Stimulated activated CD4-positive, alpha-beta T cell treated with anti-CD3 and anti-CD28 coated beads, Interleukin-2, amount 100 ng/mL, for 4 hours (primary cell): ENCODE measurements around the gene CHID1.

Source experiments
- DNase-seq: peaks from one replicate; pipeline ENCODE4 v3.0.0-alpha.2; 2020; ENCODE audit warnings: low read depth

CHID1 gene

DNA sequence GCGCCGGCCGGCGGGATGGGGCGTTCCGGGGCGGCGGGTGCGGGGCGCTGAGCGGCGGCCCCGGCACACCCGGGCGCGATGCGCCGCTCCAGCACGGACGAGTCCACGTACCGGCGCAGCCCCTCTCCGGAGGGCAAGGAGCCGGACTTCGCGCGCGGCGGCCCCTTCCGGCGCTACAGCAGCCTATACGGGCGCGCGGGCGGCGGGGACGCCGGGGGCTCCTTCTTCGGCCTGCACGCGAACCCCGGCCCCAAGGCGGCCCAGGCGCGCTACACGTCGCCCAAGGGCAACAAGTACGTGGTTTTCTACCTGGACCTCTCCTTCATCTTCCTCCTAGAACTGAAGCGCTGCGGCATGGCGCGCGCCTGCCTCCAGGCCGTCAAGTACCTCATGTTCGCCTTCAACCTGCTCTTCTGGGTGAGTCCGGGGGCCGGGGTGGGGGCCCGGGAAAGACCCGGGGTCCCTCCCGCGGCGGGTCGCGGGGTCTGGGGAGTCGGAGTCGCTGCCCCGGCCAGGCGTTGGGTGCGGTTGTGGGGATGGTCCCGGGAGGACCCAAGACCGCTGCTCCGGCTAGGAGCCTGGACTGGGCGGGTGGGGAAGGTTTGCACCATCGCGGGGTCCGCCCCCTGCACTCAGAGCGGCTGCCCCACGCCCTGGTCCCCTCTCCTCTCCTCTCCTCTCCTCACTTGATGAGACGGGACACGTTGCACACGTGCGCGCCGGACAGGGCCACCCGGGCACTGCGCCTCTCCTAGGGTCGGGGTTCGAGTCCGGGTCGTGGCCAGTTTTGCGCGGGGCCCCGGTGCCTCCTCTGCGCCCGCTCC lies 60.4 kb downstream of the CHID1 start:
- no peak for DNase-seq

DNA sequence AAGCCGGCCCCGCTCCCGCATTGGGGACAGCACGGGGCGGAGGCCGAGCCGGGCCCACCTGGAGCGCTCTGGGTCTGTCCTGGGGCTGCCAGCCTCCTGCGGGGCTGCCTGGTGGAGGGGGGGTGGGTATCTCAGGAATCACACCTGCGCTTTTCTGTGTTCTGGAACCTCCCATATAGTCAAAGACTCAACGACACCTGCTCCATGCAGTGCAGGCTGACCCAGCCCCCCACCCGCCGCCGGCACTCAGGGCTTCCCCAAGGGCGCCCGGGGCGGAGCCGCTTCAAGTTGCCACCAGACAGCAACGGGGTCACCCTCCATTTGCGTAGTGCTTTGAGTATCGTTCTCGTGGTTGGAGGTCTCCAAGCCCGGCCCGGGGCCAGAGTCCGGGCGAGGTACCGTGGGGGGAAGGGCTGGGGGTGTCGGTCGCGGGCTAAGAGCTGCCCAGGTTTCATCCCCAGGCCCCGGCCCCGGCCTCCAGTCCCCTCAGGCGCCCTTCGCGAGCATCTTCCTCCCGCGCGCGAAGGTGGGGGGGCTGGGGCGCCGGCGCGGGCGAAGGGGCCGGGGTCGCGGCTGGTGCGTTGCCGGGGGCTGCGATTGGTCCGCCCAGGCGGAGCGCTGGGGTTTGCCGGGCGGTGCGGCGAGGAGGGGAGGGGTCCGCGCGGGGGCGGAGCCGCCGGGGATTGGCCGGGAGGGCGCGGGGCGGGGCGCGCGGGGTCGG lies 61.3 kb downstream of the CHID1 start:
- DNase-seq, result peak; percentile 29

DNA sequence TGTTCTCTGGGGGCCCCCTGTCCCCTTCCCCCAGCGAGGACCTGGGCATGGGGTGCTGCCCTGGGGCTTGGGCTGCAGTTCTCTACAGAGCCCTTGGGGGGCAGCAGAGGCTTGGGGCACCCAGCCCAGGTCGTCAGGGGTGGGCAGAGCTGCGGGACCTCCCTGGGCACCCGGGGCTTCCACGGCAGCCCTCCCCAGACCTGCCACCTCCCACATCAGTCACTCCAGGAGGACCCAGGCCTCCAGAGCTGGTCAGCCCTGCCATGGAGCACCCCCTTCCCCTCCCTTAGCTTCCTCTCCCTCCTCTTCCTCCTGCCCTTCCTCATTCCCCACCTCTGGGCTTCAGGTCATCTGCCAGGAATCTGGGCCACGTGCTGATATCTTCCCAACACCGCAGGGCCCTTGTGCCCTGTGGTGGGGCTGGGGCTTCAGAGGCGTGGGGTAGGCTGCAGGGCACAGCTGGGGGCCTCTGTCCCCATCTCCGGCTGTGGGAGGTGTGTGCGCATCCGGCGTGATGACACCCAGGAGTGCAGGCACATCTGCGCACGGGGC lies 62.2 kb downstream of the CHID1 start:
- DNase-seq, result peak; percentile 41

DNA sequence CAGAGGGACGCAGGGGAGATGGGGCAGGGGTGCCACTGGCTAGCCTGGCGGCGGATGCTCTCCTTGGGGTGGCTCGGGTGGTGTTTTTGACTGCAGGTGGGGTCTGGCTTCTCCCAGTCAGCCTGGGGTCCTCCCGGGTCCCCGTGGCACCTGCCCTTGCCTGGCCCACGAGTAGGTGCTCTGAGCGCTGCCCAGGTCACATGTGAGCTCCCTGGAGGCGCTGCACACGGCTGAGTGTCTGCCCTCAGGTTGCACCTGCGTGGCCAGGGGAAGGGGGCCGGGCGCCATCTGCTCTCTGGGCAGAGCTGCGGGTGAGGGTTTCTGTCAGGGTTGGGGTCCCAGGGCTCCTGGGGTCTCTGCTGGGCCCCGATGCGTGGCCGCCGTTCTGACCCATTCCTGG lies 62.7 kb downstream of the CHID1 start:
- no peak for DNase-seq

DNA sequence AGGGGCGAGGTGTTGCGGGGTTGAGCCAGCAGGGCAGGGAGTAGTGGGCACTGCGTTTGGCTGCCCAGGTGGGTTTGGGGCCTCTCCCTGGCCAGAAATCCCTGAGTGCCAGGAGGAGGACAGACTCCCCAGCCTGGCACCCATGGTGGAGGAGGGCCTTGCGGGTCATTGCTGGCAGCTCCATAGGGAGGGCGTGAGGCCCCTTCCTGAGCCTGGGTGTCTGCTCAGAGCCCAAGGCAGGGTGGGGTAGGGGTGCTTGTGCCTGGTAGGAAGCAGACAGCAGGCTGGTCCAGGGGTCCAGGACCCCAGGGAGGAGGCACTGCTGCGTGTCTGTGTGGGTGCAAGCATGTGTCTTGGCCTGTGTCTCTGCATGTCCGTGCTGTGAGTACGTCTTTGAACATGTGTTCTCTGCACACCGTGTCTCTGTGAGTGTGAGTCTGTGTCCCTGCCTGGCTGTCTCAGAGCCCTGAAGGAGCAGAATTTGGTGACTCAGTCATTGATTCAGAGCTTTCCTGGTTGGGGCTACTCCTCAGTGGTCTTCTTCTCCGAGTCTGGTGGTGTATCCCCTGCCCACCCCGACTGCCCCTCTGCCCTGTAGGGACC lies 64.0 kb downstream of the CHID1 start:
- no peak for DNase-seq

DNA sequence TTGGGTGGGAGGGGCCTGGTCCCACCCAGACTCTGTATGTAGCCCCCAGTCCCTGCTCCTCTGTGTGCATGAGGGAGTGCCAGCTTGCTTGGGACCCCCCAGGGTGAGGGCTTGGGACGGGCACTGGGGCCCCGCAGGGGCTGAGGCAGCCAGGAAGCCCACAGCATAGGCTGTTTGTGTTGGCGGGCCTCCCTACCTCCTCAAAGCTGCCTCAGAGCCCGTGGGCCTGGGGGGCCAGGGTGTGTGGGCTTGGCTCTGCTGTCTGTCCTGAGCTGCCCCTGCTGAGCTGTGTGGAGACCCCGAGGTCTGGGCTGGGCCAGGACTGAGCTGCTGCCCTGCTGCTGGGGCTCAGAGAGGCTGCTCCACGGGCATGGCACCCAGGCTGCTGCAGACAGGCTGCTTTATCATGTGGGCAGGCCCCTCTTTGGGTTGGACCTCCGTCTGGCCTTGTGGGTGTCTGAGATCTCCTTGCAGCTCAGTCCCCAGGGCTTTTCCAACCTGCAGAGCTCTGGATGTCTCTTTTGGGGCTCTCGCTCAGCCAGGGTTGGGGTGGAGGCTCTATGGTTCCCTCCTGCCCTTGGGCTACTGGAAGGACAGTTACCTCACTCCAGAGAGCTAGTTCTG lies 64.6 kb downstream of the CHID1 start:
- no peak for DNase-seq

DNA sequence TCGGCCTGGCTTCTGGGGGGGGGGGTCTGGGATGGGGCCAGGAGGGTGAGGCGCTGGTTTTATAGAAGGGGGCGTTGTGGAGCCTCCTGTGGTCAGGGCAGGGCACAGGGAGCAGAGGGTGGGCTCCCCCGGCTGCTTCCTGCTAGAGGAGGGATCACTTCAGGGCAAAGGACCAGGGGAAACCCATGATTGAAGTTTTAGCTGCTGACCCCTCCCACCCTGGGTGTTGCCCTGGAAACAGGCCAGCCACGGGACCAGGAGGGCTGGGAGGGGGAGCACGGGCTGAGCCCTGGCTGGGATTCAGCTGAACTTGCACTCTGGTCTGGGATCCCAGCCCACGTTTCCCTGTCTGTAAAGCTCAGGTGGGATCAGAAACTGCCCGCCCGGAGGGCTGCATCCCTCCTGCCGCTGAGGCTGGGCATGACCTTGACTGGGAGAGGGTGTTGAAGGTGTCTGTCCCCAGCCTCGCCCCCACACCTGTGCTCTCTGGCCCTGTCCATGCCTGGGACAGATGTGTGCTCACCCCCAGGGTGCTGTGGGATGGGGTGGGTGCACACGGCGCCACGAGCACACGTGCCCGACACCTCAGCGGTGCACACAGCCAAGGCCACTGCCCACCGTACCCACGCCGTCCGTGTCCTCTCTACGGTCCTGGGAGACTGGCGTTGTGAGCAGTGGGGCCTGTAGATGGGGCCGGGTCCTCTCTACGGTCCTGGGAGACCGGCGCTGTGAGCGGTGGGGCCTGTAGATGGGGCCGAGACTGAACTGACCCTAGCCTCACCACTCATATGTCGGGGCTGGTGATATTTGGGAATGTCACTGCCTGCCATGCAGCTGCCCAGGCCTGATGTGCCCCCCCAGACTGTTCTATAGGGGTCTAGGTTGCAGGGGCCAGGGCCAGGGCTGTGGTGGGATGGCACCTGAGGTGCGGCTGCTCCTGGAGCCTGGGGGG lies 65.6 kb downstream of the CHID1 start:
- DNase-seq, result no peak

DNA sequence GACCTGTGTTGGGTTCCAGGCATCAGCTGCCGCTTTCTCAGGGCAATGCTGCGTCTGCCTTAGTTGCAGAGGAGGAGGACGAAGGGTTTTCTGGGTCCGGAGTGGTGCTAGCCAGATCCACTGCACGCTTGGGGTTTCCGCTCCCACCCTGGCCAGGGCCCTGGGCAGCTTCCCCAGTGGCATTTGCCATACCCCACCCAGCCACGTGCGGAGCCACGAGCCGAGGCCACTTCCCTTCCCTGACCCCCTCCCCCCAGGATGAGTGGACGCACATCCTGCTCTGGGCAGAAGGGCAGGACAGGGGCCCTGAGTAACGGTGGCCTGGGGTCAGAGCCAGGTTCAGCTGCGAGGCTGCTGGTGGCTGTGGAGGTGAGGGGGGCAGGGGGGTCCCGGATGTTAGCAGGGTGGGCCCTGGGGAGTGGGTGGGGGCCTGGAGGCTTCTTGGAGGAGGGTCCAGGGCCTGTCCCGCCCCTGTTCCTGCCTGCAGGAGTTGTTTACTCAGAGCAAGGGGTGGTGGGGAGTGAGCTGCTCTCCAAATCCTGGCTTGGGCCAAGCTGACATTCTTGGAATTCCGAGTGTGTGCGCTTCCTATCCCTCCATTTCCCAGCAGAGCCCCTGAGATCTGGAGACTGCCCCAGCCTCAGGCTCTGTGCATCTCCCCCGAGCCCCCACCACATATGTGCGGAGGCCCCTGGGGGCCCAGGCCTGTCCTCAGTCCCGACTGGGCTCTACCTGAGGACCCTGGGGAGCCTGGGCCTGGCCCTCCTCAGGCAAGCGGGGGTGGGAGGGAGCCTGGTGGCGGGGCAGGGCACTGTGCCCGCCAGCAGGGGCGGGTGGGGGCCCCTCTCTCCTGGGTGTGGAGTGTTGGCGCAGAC lies 66.6 kb downstream of the CHID1 start:
- no peak for DNase-seq

DNA sequence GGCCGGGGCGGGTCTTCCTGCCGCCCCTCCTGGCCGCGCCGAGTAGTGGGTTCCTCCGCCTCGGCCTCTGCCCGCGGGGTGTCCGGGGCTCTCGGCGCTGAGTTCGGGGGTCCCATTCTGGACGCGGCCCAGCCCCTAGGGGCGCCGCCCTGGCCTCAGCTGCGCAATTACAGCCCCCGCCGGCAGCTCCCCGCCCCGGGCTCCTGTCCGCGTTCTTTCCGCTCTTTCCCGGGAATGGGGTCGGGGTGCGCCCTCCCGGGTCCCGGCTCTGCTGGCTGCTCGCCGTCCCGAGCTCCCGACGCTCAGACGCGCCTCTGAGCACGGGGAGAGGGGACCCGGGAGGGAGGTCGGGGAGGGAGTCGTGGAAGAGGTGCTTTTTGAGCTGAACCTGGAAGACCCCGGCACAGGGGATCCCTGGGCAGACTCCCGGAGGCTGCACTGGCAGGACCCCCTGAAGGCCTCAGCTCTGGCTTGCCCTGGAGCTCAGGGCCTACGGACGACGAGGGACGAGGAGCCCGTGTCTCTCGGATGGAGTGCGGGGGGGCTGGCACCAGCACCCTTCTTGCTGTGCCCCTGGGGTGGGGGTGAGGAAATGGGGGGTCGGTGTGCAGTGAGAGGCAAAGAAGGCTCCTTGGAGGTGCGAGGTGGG lies 67.4 kb downstream of the CHID1 start:
- no peak for DNase-seq

DNA sequence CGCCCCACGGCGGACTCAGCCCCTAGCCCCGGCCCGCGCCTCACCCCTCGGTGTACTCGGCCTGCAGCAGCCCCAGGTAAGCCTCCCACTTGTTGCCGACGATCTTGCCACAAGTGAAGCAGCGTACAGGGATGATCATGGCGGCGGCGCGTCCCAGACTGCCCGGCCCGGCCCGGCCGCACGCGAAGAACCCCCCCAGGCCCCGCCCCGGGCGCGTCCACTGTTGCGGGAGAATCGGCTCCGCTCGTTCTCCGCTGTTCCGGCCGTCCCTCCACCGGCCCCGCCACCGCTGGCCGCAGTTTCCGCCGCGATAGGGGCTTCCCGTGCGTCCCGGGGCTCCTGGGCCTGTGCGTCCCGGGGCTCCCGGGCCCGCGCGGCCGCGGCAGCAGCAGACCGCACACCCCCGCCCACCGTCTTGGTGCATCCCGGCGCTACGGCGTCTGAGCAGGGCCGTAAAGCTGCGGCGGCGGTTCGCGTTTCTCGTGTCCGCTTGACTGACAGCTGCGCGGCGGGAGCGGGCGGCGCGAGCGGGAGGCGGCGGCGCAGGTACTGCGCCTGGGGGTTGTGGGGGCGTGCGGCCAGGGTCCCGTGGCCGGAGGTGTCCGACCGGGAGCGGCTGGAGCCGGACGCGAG lies 68.1 kb downstream of the CHID1 start, which contains the start of the genes POLR2L and TSPAN4:
Gene POLR2L, minus strand, starts transcription at position 160 of the 633 bp plus-strand sequence. Its CDS starts 21 bp downstream, at position 139.
Gene TSPAN4, plus strand, starts transcription at position 483 of the 633 bp plus-strand sequence. CDS start 7,453 bp downstream, outside the sequence.
- peak; percentile 76 for DNase-seq

DNA sequence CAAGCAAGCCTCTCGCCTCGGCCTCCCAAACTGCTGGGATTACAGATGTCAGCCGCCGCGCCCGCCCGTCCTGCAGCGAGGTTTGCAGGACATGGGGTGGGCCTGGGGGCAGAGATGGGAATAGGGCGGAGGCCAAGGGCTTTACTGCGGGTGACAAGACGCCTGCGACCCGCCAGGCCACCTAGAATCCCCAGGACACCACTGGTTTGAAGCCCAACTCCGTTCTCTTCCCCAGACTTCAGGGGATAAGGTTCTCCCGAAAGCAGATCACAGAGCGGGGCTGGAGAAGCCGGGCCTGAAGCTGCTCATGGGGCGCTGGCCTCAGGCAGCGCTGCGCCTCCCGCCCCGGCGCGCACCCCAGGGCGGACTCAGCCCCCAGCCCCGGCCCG lies 68.6 kb downstream of the CHID1 start:
- no peak for DNase-seq

DNA sequence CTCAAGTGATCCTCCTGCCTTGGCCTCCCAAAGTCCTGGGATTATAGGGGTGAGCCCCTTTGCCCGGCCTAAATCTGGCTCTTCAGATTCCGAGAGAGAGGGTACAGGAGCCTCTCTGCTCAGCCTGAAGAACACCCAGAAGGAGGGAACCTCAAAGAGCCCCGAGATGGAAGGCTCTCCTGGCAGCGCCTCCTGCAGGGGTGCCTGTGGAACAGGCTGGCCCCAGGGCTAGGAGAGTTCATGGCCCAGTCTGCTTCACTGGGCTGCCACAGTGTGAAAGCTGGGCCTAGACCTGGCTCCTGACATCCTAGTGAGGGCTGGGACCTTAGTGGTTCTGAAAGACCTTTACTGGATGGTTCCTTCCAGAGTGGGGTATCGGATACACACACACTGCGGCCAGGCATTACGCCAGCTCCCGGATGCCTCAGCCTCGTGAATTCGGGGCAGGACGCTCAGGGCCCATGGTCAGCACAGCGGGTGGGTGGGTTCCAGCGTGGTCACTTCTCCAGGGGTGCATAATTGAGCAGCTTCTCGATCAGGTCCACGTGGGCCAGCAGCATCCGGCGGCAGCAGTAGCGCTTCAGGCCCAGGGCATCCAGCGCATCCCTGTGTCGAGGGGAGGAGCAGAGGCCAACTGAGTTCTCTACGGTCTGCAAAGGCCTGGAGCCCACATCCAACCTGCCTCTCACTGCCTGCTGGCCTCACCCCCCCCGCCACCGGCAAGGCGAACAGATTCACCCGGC lies 70.6 kb downstream of the CHID1 start:
- DNase-seq, result no peak

DNA sequence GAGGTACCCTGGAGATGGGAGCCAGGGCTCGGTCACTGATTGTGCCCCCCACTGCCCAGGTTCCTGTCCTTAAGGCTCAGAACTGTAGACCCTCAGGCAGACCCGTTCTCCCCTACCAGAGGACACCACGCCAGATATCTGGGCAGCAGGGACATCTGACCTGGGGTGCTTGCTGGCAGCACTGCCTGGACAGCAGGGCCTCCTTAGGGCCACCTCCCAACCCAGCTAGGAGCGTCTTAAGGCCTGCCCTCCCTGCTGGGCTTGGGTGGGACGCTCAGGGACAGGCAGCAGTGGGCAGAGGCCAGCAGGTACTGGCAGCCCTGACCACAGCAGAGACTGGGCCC lies 71.4 kb downstream of the CHID1 start:
- DNase-seq, result no peak

DNA sequence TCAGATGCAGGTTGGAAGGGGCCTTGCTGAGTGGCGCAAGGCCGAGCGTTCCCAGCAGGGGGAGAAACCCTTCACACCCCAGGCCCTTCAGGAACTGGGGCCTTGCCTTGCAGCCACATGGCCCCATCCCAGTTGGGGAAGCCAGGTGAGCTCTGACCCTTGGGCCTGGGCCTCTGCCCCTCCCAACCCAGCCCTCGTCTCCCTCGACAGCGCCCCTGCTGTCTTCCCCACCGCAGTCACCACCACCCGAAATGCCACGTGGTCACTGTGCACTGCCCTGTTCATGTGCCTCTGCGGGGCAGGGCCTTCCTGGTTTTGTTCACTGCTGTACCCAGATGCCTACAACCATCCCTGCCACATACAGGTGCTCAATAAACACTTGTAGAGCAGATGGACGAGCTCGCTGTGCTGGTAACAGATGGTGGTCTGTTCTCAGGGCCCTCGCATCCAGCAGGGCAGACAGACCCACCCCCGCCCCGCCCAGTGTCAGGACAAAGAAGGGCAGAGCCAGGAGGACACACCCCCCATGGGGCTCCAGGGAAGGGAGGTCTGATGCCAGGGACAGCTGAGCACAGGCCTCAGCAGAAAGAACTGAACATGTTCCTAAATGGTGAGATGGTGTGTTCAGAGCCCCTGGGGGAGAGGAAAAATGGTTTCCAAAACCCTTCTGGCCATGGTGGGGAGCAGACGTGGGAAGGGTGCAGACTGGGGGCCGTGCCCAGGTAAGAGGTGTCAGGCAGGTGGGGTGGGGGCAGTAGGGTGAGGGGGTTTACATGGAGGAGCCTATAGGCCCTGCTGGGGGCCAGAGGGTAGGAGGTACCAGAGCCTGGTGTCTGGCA lies 72.0 kb downstream of the CHID1 start:
- no peak for DNase-seq

DNA sequence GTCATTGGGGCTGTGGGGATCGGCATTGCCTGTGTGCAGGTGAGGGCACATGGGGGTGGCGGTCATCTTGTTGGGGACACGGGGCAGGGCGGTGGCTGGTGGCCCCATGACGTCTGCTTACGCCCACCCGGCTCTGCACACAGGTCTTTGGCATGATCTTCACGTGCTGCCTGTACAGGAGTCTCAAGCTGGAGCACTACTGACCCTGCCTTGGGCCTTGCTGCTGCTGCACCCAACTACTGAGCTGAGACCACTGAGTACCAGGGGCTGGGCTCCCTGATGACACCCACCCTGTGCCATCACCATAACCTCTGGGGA lies 72.7 kb downstream of the CHID1 start:
- no peak for DNase-seq

DNA sequence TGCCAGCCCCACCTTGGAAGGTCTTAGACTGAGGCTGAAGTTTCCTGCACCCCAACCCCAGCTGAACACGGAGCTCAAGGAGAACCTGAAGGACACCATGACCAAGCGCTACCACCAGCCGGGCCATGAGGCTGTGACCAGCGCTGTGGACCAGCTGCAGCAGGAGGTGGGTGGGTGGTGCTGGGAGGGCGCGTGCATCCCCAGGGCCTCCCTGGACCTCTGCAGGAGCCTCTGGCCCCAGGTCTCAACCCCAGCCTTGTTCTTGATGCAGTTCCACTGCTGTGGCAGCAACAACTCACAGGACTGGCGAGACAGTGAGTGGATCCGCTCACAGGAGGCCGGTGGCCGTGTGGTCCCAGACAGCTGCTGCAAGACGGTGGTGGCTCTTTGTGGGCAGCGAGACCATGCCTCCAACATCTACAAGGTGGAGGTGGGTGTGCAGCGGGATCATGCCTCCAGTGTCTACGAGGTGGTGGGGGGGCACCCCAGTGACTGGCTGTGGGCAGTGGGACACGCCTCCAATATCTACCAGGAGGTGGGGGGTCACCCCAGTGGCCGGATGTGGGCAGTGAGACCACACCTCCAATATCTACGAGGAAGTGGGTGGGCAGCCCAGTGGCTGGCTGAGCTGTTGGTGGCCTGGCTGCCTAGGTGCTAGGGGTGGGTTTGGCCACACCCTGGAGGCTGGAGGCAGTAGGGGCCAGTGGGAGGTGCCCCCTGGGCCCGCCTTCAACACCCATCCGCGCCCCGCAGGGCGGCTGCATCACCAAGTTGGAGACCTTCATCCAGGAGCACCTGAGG lies 73.2 kb downstream of the CHID1 start:
- DNase-seq, result no peak

DNA sequence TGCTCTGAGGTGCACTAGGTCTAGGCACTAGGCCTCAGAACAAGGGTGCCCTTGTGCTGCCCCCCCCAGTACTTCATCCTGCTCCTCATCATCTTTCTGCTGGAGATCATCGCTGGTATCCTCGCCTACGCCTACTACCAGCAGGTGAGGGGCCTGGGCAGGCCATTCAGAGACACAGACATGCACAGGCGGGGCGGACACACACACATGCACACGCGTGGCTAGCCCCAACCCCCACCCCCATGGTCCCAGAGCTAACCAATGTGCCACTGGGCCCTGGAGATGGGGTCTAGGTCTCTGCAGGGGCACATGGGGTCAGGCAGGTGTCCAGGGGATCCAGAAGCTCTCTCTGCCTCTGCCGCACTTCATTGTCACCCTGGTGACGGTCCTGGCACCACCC lies 73.9 kb downstream of the CHID1 start:
- no peak for DNase-seq
